C4-2B (cell line): ENCODE data around the gene RNF8.

Experiments
- H3K27ac ChIP-seq: fragments of 450-650 bp; 2 replicates; pipeline ENCODE4 v1.5.1; 2017
- CTCF ChIP-seq: fragments of 450-650 bp; conservative IDR thresholded peaks from 2 replicates; pipeline ENCODE4 v1.5.1; 2017; ENCODE audit warnings: mild to moderate bottlenecking
- ZFX ChIP-seq: fragments of 450-650 bp; IDR thresholded peaks from 2 replicates; pipeline ENCODE4 v1.6.1; 2017

Gene RNF8

GRCh38 chr6:37376078-37376743 is 22.4 kb downstream of the RNF8 start:
- H3K27ac ChIP-seq = no peak overlapping the region
- TF ChIP-seq ZFX = no peak
- TF ChIP-seq CTCF = no peak

GRCh38 chr6:37381579-37381978 is 27.8 kb downstream of the RNF8 start:
- H3K27ac ChIP-seq = no peak overlapping the region
- TF ChIP-seq ZFX (no peak), CTCF (peak; percentile 90)

GRCh38 chr6:37382994-37383765 is 29.4 kb downstream of the RNF8 start:
- H3K27ac ChIP-seq = no peak overlapping the region
- no peak for TF ChIP-seq ZFX
- TF ChIP-seq CTCF = no peak

- H3K27ac ChIP-seq = no peak overlapping the region
- no peak for TF ChIP-seq ZFX
- TF ChIP-seq CTCF = no peak
Observed at GRCh38 chr6:37388578-37388977, 34.8 kb downstream of the RNF8 start.

GRCh38 chr6:37389857-37390256 is 36.1 kb downstream of the RNF8 start:
- TF ChIP-seq CTCF = no peak
- TF ChIP-seq ZFX = no peak
- no peak overlapping the region for H3K27ac ChIP-seq

- no peak for TF ChIP-seq CTCF
- no peak for TF ChIP-seq ZFX
- H3K27ac ChIP-seq = no peak overlapping the region
Observed at GRCh38 chr6:37391120-37391519, 37.3 kb downstream of the RNF8 start.

GRCh38 chr6:37392821-37393220 is 39.0 kb downstream of the RNF8 start:
- no peak overlapping the region for H3K27ac ChIP-seq
- TF ChIP-seq ZFX (no peak), CTCF (no peak)
